HCT116 (cell line): ENCODE results near the gene USP31. TPM values are rescaled to one million over a fixed set of nuclear protein-coding genes. Genes with fewer than 3 reads are reported as not detected.

Source experiments
- ATAC-seq: fragments of 200-7000 bp; cut with Tn5 transposase; 2 replicates; pipeline ENCODE4 v1.9.1; 2020; ENCODE audit warnings: mild to moderate bottlenecking, moderate library complexity
- BruUV-seq: library from RNA; stranded (reverse); fragments of 400-500 nt; replicated peaks from 2 replicates; lab custom pipeline; 2021; lab: Mats Ljungman, UMichigan
- CTCF ChIA-PET: fragments of 300-600 bp; sonication (Branson Sonifier 250); formaldehyde crosslinking; loops from one replicate; lab custom pipeline; 2021; ENCODE audit warnings: antibody characterized with exemption; lab: Charles Lee
- POLR2A ChIA-PET: fragments of 300-600, 350-600 bp; sonication (Branson Sonifier 250); formaldehyde crosslinking; loops from one replicate; lab custom pipeline; 2021; ENCODE audit warnings: antibody characterized with exemption; lab: Charles Lee
- RAD21 ChIA-PET, 2 experiments: fragments of 300-600 bp; sonication (Branson Sonifier 250); formaldehyde crosslinking; loops; one replicate each; lab custom pipeline; 2023; ENCODE audit warnings: low total read pairs in 2 of 2; ENCODE audit not compliant: uncharacterized antibody in 2 of 2, unreplicated experiment in 2 of 2, low non-redundant PET in 1 of 2; lab: Charles Lee
- DNase-seq: peaks from one replicate; pipeline ENCODE4 v3.0.0-alpha.2; 2010; ENCODE audit warnings: low read depth, low spot score
- H2AFZ ChIP-seq: fragments of 200-600 bp; shearing (Covaris generic), sonication (generic); 2 replicates; pipeline ENCODE4 v1.6.1; 2017; ENCODE audit warnings: low read depth, mixed run types, mixed read lengths, antibody characterized with exemption, low read length; ENCODE audit not compliant: poor library complexity, severe bottlenecking
- H3K27ac ChIP-seq: 2 replicates; pipeline ENCODE4 v1.5.1; 2012; ENCODE audit warnings: low read depth, low read length
- H3K27me3 ChIP-seq: fragments of 200-600 bp; sonication (generic); 2 replicates; pipeline ENCODE4 v1.6.1; 2016; ENCODE audit warnings: mixed run types, low read length, mixed read lengths; ENCODE audit not compliant: insufficient read depth
- H3K36me3 ChIP-seq, 2 experiments: fragments of 200-500 bp in 1 of 2; fragments of 200-600 bp in 1 of 2; sonication (Bioruptor generic) in 1 of 2; sonication (generic) in 1 of 2; 2 replicates each; pipeline versions ENCODE4 v1.5.1 to v1.6.1; 2014 to 2016; ENCODE audit warnings: low read length in 2 of 2, inconsistent platforms in 1 of 2, mixed read lengths in 1 of 2, mixed run types in 1 of 2; ENCODE audit not compliant: insufficient read depth in 2 of 2, control insufficient read depth in 1 of 2
- H3K4me1 ChIP-seq, 2 experiments: fragments of 200-600 bp in 1 of 2; sonication (generic) in 1 of 2; 2 replicates each; pipeline versions ENCODE4 v1.5.1 to v1.6.1; 2012 to 2017; ENCODE audit warnings: low read length in 2 of 2, inconsistent platforms in 1 of 2, mild to moderate bottlenecking in 1 of 2, mixed read lengths in 1 of 2, mixed run types in 1 of 2, moderate library complexity in 1 of 2; ENCODE audit not compliant: insufficient read depth in 2 of 2, control insufficient read depth in 1 of 2
- H3K4me2 ChIP-seq: fragments of 200-600 bp; sonication (generic); 2 replicates; pipeline ENCODE4 v1.6.1; 2017; ENCODE audit warnings: mixed run types, low read length, mixed read lengths
- H3K4me3 ChIP-seq, 2 experiments: fragments of 200-600 bp in 1 of 2; sonication (generic) in 1 of 2; replicated peaks in 1 of 2; 2 replicates each; pipeline ENCODE4 v1.5.1; 2011 to 2016; ENCODE audit warnings: low read length in 2 of 2, control low read depth in 1 of 2, low read depth in 1 of 2, mild to moderate bottlenecking in 1 of 2, mixed read lengths in 1 of 2, mixed run types in 1 of 2
- H3K79me2 ChIP-seq: fragments of 200-600 bp; sonication (generic); 2 replicates; pipeline ENCODE4 v1.6.1; 2017; ENCODE audit warnings: mild to moderate bottlenecking, mixed run types, low read length, moderate library complexity, mixed read lengths; ENCODE audit not compliant: insufficient read depth
- H3K9ac ChIP-seq: fragments of 200-600 bp; sonication (generic); 2 replicates; pipeline ENCODE4 v1.6.1; 2016; ENCODE audit warnings: low read length, mixed read lengths
- H3K9me2 ChIP-seq: fragments of 200-600 bp; sonication (generic), shearing (Covaris generic); 2 replicates; pipeline ENCODE4 v1.6.1; 2017; ENCODE audit warnings: mixed run types, mild to moderate bottlenecking, moderate library complexity; ENCODE audit not compliant: insufficient read depth
- H3K9me3 ChIP-seq, 2 experiments: fragments of 200-500 bp in 1 of 2; fragments of 200-600 bp in 1 of 2; sonication (Bioruptor generic) in 1 of 2; sonication (generic) in 1 of 2; 2 replicates each; pipeline ENCODE4 v1.6.1; 2014 to 2017; ENCODE audit warnings: low read length in 2 of 2, mixed read lengths in 2 of 2, inconsistent platforms in 1 of 2, low read depth in 1 of 2, mild to moderate bottlenecking in 1 of 2, mixed run types in 1 of 2, moderate library complexity in 1 of 2; ENCODE audit not compliant: control insufficient read depth in 1 of 2, insufficient read depth in 1 of 2
- H4K20me1 ChIP-seq: fragments of 200-600 bp; sonication (generic), shearing (Covaris generic); 2 replicates; pipeline ENCODE4 v1.6.1; 2017; ENCODE audit warnings: mixed run types, mild to moderate bottlenecking, moderate library complexity; ENCODE audit not compliant: insufficient read depth
- ATF3 ChIP-seq: IDR thresholded peaks from 2 replicates; pipeline ENCODE4 v1.6.1; 2012
- CBX3 ChIP-seq: IDR thresholded peaks from 2 replicates; pipeline ENCODE4 v1.6.1; 2012; ENCODE audit warnings: low read depth
- CTCF ChIP-seq, 3 experiments: fragments of 200-600 bp in 1 of 3; sonication (generic) in 1 of 3; IDR thresholded peaks in 2 of 3; conservative IDR thresholded peaks in 1 of 3; 2 replicates each; pipeline ENCODE4 v1.5.1; 2012 to 2017; ENCODE audit warnings: low read depth in 2 of 3, low read length in 2 of 3, antibody characterized with exemption in 1 of 3, borderline replicate concordance in 1 of 3, control low read depth in 1 of 3, mild to moderate bottlenecking in 1 of 3, mixed read lengths in 1 of 3, mixed run types in 1 of 3, moderate library complexity in 1 of 3; ENCODE audit not compliant: insufficient read depth in 1 of 3
- EZH2 ChIP-seq: fragments of 200-600 bp; sonication (generic); IDR thresholded peaks from 2 replicates; pipeline ENCODE4 v1.6.1; 2017; ENCODE audit warnings: antibody characterized with exemption, mixed run types
- EZH2phosphoT487 ChIP-seq: fragments of 200-600 bp; IDR thresholded peaks from 2 replicates; pipeline ENCODE4 v1.6.1; 2018; ENCODE audit warnings: antibody characterized with exemption, borderline replicate concordance
- JUND ChIP-seq: IDR thresholded peaks from 2 replicates; pipeline ENCODE4 v1.6.1; 2012
- MAX ChIP-seq: IDR thresholded peaks from 2 replicates; pipeline ENCODE4 v1.6.1; 2012
- SIN3A ChIP-seq: IDR thresholded peaks from 2 replicates; pipeline ENCODE4 v1.6.1; 2012; ENCODE audit warnings: low read depth
- SP1 ChIP-seq: IDR thresholded peaks from 2 replicates; pipeline ENCODE4 v1.6.1; 2012; ENCODE audit warnings: low read depth
- YY1 ChIP-seq: IDR thresholded peaks from 2 replicates; pipeline ENCODE4 v1.6.1; 2011; ENCODE audit warnings: low read length, low read depth, moderate library complexity, mild to moderate bottlenecking; ENCODE audit not compliant: insufficient replicate concordance; ENCODE audit errors: extremely low read depth
- ZFX ChIP-seq: fragments of 450-650 bp; IDR thresholded peaks from 2 replicates; pipeline ENCODE4 v1.6.1; 2017
- ZNF274 ChIP-seq: fragments of 200-500 bp; sonication (Bioruptor generic); IDR thresholded peaks from 2 replicates; pipeline ENCODE4 v1.6.1; 2014; ENCODE audit warnings: mild to moderate bottlenecking, low read depth, low read length, inconsistent platforms
- intact Hi-C: fragments of 100-400 bp; cut with micrococcal nuclease; formaldehyde crosslinking; loops from 2 replicates; pipeline ENCODE4 v1.10.0; 2022
- total RNA-seq: library from RNA; stranded (reverse); gene quantifications from one replicate; pipeline ENCODE4 v1.2.1, GENCODE V29; 2021; ENCODE audit not compliant: unreplicated experiment

Gene USP31
- total RNA-seq, 1 experiment from 2014 or later: 12.2 TPM

GRCh38 chr16:23186171-23186570 lies 36.9 kb upstream of the USP31 start (continued):
- TF ChIP-seq SP1: no peak

GRCh38 chr16:23185656-23186055 lies 36.4 kb upstream of the USP31 start:
- Histone ChIP-seq H3K79me2 (no peaks in the 10 kb centered on the region), H3K4me1 (peaks cover 0 to 4% of the 10 kb centered on the region in 2 experiments; a peak in 2 of 4 replicates), H3K27ac (no peak overlapping the region), H3K27me3 (peaks cover 33% of the 10 kb centered on the region; the same call in 1 of the 2 replicates), H4K20me1 (no peaks in the 10 kb centered on the region), H2AFZ (no peak overlapping the region), H3K9ac (no peak overlapping the region), H3K9me2 (no peaks in the 10 kb centered on the region), H3K9me3 (no peaks in the 10 kb centered on the region)
- BruUV-seq: no TSS peak
- ChIA-PET RAD21 (no interaction called here), POLR2A (no interaction called here), CTCF (interaction anchor here (6.2 kb wide), 1 partner anchor 249 kb away, joined by 76 read pairs; no protein-coding TSS in a partner anchor)
- intact Hi-C loops: no loop called here
- no peak for TF ChIP-seq SIN3A
- no peak for TF ChIP-seq CBX3
- TF ChIP-seq YY1: no peak
- TF ChIP-seq ZNF274: no peak
- TF ChIP-seq ATF3: no peak
- no peak for TF ChIP-seq ZFX
- TF ChIP-seq, all 23 proteins: peak for 0
- Histone ChIP-seq H3K4me3 (no peak overlapping the region), H3K4me2 (no peak overlapping the region), H3K36me3 (no peaks in the 10 kb centered on the region)
- DNase-seq (no peak), ATAC-seq (no peak)

- CTCF ChIA-PET: interaction anchor here (0.8 to 6.2 kb wide), 2 partner anchors 246 to 251 kb away, joined by 3 to 76 read pairs; no protein-coding TSS in a partner anchor
- no peak overlapping the region for H3K4me2 ChIP-seq
- H4K20me1 ChIP-seq: no peaks in the 10 kb centered on the region
- no peak overlapping the region for H3K9ac ChIP-seq
- no peaks in the 10 kb centered on the region for H3K9me2 ChIP-seq
- no peak for TF ChIP-seq EZH2
- TF ChIP-seq YY1: no peak
- TF ChIP-seq MAX: no peak
- no peak for TF ChIP-seq SP1
- TF ChIP-seq EZH2phosphoT487: no peak
- TF ChIP-seq JUND: no peak
- TF ChIP-seq CTCF (IDR thresholded peaks at IDR 0.05 in 2 of 3, conservative IDR thresholded peaks at IDR 0.05 in 1 of 3; ENCODE audit: borderline replicate concordance in 1 of 3, insufficient read depth in 1 of 3, low read depth in 2 of 3, low read length in 2 of 3): no peak
- TF ChIP-seq, all 23 proteins: peak for 0
- Histone ChIP-seq H3K79me2 (no peaks in the 10 kb centered on the region), H3K9me3 (no peaks in the 10 kb centered on the region), H3K4me1 (peaks cover 0 to 4% of the 10 kb centered on the region in 2 experiments; a peak in 2 of 4 replicates), H3K27ac (no peak overlapping the region), H3K36me3 (no peaks in the 10 kb centered on the region), H3K4me3 (no peak overlapping the region), H2AFZ (no peak overlapping the region), H3K27me3 (peaks cover 30% of the 10 kb centered on the region; the same call in 1 of the 2 replicates)
- DNase-seq: no peak
- POLR2A ChIA-PET: no interaction called here
- intact Hi-C loops: loop anchor here (5.0 kb wide), 1 partner anchor 854 kb away; no protein-coding TSS in a partner anchor
- ATAC-seq: no peak
- RAD21 ChIA-PET: no interaction called here
- BruUV-seq: no TSS peak
These were observed 34.3 kb upstream of the USP31 start for GRCh38 chr16:23183543-23183862.
